Activated naive CD8-positive, alpha-beta T cell treated with anti-CD3 and anti-CD28 coated beads, Interleukin-2, amount 50 U/mL, for 24 hours (primary cell): ENCODE measurements around the gene CREB1.
"Not testable (repeated sequence)": the region's sequence is repeated elsewhere in the genome, so short reads cannot be mapped to it uniquely, and the experiment has no call there.

Experiments
- ATAC-seq: fragments of 150-1000 bp; cut with Tn5 transposase; one replicate; pipeline ENCODE4 v1.10.0; 2021
- DNase-seq: peaks from one replicate; pipeline ENCODE4 v3.0.0; 2021
- H3K27ac Mint-ChIP-seq: one replicate; pipeline ENCODE4 v1.8.0; 2021; ENCODE audit warnings: mild to moderate bottlenecking, mixed read lengths
- H3K27me3 Mint-ChIP-seq: one replicate; pipeline ENCODE4 v1.8.0; 2021; ENCODE audit warnings: mixed read lengths
- H3K36me3 Mint-ChIP-seq: one replicate; pipeline ENCODE4 v1.8.0; 2021; ENCODE audit warnings: low read depth, mixed read lengths
- H3K4me1 Mint-ChIP-seq: one replicate; pipeline ENCODE4 v1.8.0; 2021; ENCODE audit warnings: mixed read lengths
- H3K4me3 Mint-ChIP-seq: one replicate; pipeline ENCODE4 v1.8.0; 2021; ENCODE audit warnings: mild to moderate bottlenecking, moderate library complexity, mixed read lengths
- H3K9me3 Mint-ChIP-seq: one replicate; pipeline ENCODE4 v1.8.0; 2021; ENCODE audit warnings: mixed read lengths

The CREB1 gene

GRCh38 chr2:207629553-207629952 lies 99.8 kb downstream of the CREB1 start:
- Mint-ChIP-seq H3K4me3 (no peak overlapping the region), H3K27ac (no peak overlapping the region)

GRCh38 chr2:207630491-207630890 lies 100.7 kb downstream of the CREB1 start:
- Mint-ChIP-seq H3K27ac (no peak overlapping the region), H3K9me3 (no peaks in the 10 kb centered on the region), H3K4me3 (no peak overlapping the region), H3K27me3 (no peaks in the 10 kb centered on the region), H3K4me1 (peaks cover 28% of the 10 kb centered on the region), H3K36me3 (no peaks in the 10 kb centered on the region)
- ATAC-seq (no peak), DNase-seq (no peak)

More at GRCh38 chr2:207629553-207629952, 99.8 kb downstream of the CREB1 start:
- no peak for ATAC-seq
- H3K27me3 Mint-ChIP-seq: no peaks in the 10 kb centered on the region
- DNase-seq: no peak
- no peaks in the 10 kb centered on the region for H3K36me3 Mint-ChIP-seq
- H3K4me1 Mint-ChIP-seq: peaks cover 30% of the 10 kb centered on the region
- H3K9me3 Mint-ChIP-seq: no peaks in the 10 kb centered on the region

DNA sequence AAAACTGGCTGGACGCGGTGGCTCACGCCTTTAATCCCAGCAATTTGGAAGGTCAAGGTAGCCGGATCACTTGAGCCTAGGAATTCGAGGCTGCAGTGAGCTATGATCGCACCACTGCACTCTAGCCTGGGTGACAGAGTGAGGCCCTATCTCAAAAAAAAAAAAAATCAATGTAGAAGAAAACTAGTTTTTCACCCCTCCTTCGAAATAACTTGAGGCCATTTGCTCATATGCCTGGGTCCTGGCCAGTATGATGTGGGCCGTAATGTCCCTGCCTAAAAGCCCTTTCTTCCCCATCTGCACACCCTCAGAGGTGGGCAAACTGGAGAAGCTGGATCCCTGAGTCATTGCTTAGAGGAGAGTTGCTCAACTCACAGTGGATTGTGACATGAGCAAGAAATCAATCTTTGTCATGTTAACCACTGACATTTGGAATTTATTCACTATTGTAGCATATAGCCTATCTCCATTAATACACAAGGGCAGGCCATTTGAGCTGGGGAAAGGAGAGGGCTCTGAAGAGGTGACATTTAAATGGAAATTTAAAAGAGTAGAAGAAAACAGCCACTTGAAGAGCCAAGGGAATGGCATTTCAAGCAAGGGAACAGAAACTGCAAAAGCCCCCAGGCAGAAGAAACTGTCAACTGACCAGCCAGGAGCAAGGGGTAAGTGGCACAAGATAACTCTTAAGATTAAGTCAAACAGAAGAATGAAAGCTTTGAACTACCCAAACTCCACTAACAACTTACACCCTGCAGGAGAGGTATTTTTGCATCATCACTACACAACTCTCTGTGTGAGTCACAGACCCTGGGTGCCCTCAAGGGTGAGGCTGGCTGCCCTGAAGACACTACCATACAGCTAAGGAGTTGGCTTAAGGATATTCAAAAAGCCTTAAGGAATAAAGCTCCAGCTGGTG lies 103.1 kb downstream of the CREB1 start:
- H3K36me3 Mint-ChIP-seq: no peaks in the 10 kb centered on the region
- DNase-seq (no peak), ATAC-seq (peak; percentile 94)
- H3K9me3 Mint-ChIP-seq: no peaks in the 10 kb centered on the region
- no peak overlapping the region for H3K4me3 Mint-ChIP-seq
- peaks cover 10% of the 10 kb centered on the region for H3K4me1 Mint-ChIP-seq
- no peaks in the 10 kb centered on the region for H3K27me3 Mint-ChIP-seq
- H3K27ac Mint-ChIP-seq: peak overlapping the region; percentile 41

DNA sequence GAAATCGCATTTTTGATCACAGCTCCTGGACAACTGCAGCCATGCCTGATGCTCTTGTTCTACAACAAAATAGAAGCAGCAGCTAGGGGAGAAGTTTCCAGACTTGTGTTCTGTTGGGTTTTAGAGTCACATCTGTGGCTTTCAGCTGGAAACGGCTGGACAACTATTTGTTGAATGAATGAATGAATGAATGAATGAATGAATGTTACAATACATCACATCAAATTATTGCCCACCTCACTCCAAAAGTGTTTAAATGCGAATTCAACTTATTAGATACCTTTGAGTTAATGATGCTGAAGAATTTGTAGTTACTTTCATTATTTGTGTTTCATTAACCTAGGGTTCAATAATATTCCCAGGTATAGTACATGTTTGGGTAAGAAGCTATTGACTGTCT lies 103.9 kb downstream of the CREB1 start:
- ATAC-seq (no peak), DNase-seq (no peak)
- Mint-ChIP-seq H3K9me3 (no peaks in the 10 kb centered on the region), H3K36me3 (no peaks in the 10 kb centered on the region), H3K4me1 (peaks cover 10% of the 10 kb centered on the region), H3K4me3 (no peak overlapping the region), H3K27ac (no peak overlapping the region), H3K27me3 (no peaks in the 10 kb centered on the region)

DNA sequence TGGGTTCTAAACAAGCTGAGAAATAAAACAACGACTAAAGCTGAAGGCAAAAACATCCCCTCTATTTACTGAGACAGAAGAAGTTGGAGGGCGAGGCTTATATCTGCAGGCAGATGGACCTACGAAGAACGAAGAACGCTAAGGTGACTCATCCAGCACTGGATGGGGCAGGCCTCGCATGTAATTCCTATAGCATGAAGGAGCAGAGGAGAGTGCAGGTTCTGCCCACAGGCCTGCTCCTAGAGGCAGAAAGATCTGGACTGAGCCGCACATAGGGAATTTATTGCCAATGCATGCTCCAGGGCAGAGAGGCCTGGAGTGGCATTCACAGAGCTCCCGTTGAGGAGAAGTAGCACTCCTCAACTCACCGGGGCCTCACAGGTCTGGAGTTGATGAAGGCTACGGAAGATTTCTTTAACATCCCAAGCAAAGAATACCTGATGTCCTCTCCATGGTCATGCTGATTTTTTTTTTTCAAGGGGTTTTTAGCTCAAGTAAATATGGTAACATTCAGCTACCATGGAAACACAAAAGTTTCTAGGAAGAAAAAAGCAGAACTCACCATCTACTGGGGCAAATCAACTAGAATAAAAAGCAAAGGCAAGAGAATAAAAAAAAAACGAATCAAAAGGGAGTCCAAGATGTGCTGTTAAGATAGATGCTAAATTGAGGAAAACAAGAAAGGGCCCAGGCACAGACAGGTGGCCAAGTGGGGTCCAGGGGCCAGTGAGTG lies 105.9 kb downstream of the CREB1 start:
- Mint-ChIP-seq H3K4me3 (no peak overlapping the region), H3K9me3 (peaks cover 4% of the 10 kb centered on the region), H3K27me3 (peaks cover 4% of the 10 kb centered on the region), H3K27ac (no peak overlapping the region), H3K36me3 (peaks cover 2% of the 10 kb centered on the region), H3K4me1 (peaks cover 10% of the 10 kb centered on the region)
- ATAC-seq (no peak), DNase-seq (no peak)

DNA sequence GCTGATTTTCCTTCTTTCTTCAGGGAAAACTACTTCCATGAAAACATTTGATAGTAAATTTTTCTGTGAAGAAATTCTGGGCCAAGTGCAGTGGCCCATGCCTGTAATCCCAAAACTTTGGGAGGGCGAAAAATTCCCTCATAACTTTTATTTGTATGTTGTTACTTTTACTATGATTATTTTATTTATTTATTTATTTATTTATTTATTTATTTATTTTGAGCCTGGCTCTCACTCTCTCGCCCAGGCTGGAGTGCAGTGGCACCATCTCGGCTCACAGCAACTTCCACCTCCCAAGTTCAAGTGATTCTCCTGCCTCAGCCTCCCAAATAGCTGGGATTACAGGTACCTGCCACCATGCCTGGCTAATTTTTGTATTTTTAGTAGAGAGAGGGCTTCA lies 109.5 kb downstream of the CREB1 start:
- ATAC-seq, H3K27ac Mint-ChIP-seq: not testable (repeated sequence)

GRCh38 chr2:207640160-207640559 lies 110.4 kb downstream of the CREB1 start:
- H3K36me3 Mint-ChIP-seq: peaks cover 6% of the 10 kb centered on the region
- H3K27ac Mint-ChIP-seq: no peak overlapping the region
- H3K4me1 Mint-ChIP-seq: no peaks in the 10 kb centered on the region
- H3K4me3 Mint-ChIP-seq: no peak overlapping the region
- ATAC-seq (no peak), DNase-seq (no peak)
- peaks cover 11% of the 10 kb centered on the region for H3K9me3 Mint-ChIP-seq
- H3K27me3 Mint-ChIP-seq: peaks cover 10% of the 10 kb centered on the region

More for the DNA sequence above, 109.5 kb downstream of the CREB1 start:
- H3K36me3 Mint-ChIP-seq, DNase-seq, H3K4me3 Mint-ChIP-seq, H3K27me3 Mint-ChIP-seq, H3K4me1 Mint-ChIP-seq: not testable (repeated sequence)
- H3K9me3 Mint-ChIP-seq: peaks cover 11% of the 10 kb centered on the region

DNA sequence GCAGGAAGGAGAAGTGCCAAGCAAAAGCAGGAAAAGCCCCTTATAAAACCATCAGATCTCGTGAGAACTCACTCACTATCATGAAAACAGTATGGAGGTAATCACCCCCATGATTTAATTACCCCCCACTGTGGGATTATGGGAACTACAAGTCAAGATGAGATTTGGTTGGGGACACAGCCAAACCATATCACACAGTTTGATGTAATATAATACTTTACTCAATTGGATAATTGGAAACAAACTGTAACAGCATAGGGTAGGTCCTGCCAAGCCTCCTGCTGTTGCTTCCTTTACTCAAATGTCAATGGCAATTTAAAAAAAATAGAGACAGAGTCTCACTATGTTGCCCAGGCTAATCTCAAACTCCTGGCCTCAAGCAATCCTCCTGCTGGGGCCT lies 110.9 kb downstream of the CREB1 start:
- H3K4me3 Mint-ChIP-seq: no peak overlapping the region
- peaks cover 6% of the 10 kb centered on the region for H3K36me3 Mint-ChIP-seq
- H3K4me1 Mint-ChIP-seq: no peaks in the 10 kb centered on the region
- H3K27ac Mint-ChIP-seq: no peak overlapping the region
- H3K9me3 Mint-ChIP-seq: peaks cover 11% of the 10 kb centered on the region
- peaks cover 10% of the 10 kb centered on the region for H3K27me3 Mint-ChIP-seq
- no peak for ATAC-seq
- DNase-seq: no peak

DNA sequence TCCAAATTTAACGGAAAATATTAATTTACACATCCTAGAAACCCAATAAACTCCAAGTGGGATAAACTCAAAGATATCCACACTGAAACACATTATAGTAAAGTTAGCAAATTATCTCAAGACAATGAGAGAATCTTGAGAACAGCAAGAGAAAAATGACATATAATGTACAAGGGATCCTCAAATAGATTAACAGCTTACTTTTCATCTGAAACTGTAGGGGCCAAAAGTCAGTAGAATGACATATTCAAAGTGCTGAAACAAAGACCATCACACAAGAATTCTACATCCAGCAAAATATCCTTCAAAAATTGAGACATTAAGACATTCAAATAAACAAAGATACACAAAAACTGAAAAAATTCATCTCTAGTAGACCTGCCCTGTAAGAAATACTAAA lies 114.1 kb downstream of the CREB1 start:
- H3K27ac Mint-ChIP-seq: no peak overlapping the region
- DNase-seq: no peak
- ATAC-seq: no peak
- peaks cover 11% of the 10 kb centered on the region for H3K9me3 Mint-ChIP-seq
- H3K4me3 Mint-ChIP-seq: no peak overlapping the region
- H3K27me3 Mint-ChIP-seq: peaks cover 10% of the 10 kb centered on the region
- peaks cover 6% of the 10 kb centered on the region for H3K36me3 Mint-ChIP-seq
- no peaks in the 10 kb centered on the region for H3K4me1 Mint-ChIP-seq

GRCh38 chr2:207646582-207646981 lies 116.8 kb downstream of the CREB1 start:
- not testable (repeated sequence) for H3K27ac Mint-ChIP-seq, ATAC-seq

More at GRCh38 chr2:207646582-207646981, 116.8 kb downstream of the CREB1 start:
- H3K9me3 Mint-ChIP-seq, H3K36me3 Mint-ChIP-seq, H3K4me1 Mint-ChIP-seq, H3K27me3 Mint-ChIP-seq, H3K4me3 Mint-ChIP-seq, DNase-seq: not testable (repeated sequence)
